IPS-18c (cell line): ENCODE results near the gene U2AF1L4.

Experiments used
- H3K4me3 ChIP-seq: 2 replicates; pipeline ENCODE4 v1.7.0; 2013; ENCODE audit warnings: low read depth, mild to moderate bottlenecking, low read length, moderate library complexity; ENCODE audit not compliant: insufficient read depth
- H3K9me3 ChIP-seq: one replicate; pipeline ENCODE4 v1.6.1; 2013; ENCODE audit warnings: mild to moderate bottlenecking, low read length, moderate library complexity; ENCODE audit not compliant: control insufficient read depth, insufficient read depth

U2AF1L4 gene

GRCh38 chr19:35767288-35768081 lies 22.3 kb upstream of the U2AF1L4 start:
- H3K9me3 ChIP-seq: no peaks in the 10 kb centered on the region
- no peak overlapping the region; the same call in 1 of the 2 replicates for H3K4me3 ChIP-seq

GRCh38 chr19:35766571-35767104 lies 21.4 kb upstream of the U2AF1L4 start:
- no peaks in the 10 kb centered on the region for H3K9me3 ChIP-seq
- H3K4me3 ChIP-seq: no peak overlapping the region

- Histone ChIP-seq H3K9me3 (no peaks in the 10 kb centered on the region), H3K4me3 (no peak overlapping the region)
Observed at GRCh38 chr19:35764432-35765315, 19.5 kb upstream of the U2AF1L4 start.

GRCh38 chr19:35760711-35761349 lies 15.6 kb upstream of the U2AF1L4 start:
- no peak overlapping the region for H3K4me3 ChIP-seq
- no peaks in the 10 kb centered on the region for H3K9me3 ChIP-seq

- H3K9me3 ChIP-seq: no peaks in the 10 kb centered on the region
- no peak overlapping the region for H3K4me3 ChIP-seq
Observed at GRCh38 chr19:35759697-35760096, 14.5 kb upstream of the U2AF1L4 start.

GRCh38 chr19:35757749-35758608 lies 12.8 kb upstream of the U2AF1L4 start, which contains the start of gene PROSER3:
TSS of gene PROSER3 (plus strand) at chr19:35758176. CDS start at chr19:35758216, 40 bp downstream.
- peak within 1 kb of the TSS; percentile 100 for H3K4me3 ChIP-seq
- no peaks in the 10 kb centered on the region for H3K9me3 ChIP-seq

- Histone ChIP-seq H3K4me3 (peak overlapping the region; percentile 60), H3K9me3 (no peaks in the 10 kb centered on the region)
Observed at GRCh38 chr19:35757231-35757748, 12.1 kb upstream of the U2AF1L4 start.

- H3K4me3 ChIP-seq: peak within 1 kb of the TSS; percentile 100
- no peaks in the 10 kb centered on the region for H3K9me3 ChIP-seq
Observed at GRCh38 chr19:35756377-35757230, 11.4 kb upstream of the U2AF1L4 start, which contains the start of gene HSPB6. TSS of gene HSPB6 (minus strand) at chr19:35757029. CDS start at chr19:35757008, 21 bp downstream.

GRCh38 chr19:35755550-35756376 lies 10.5 kb upstream of the U2AF1L4 start:
- H3K4me3 ChIP-seq: peak overlapping the region; percentile 55

GRCh38 chr19:35755131-35755549 lies 9.9 kb upstream of the U2AF1L4 start:
- H3K4me3 ChIP-seq: peak overlapping the region; percentile 55
- H3K9me3 ChIP-seq: no peaks in the 10 kb centered on the region

More at GRCh38 chr19:35755550-35756376, 10.5 kb upstream of the U2AF1L4 start:
- H3K9me3 ChIP-seq: no peaks in the 10 kb centered on the region

GRCh38 chr19:35754370-35755130 lies 9.3 kb upstream of the U2AF1L4 start:
- no peaks in the 10 kb centered on the region for H3K9me3 ChIP-seq
- H3K4me3 ChIP-seq: no peak overlapping the region

GRCh38 chr19:35753634-35754369 lies 8.6 kb upstream of the U2AF1L4 start:
- H3K9me3 ChIP-seq: no peaks in the 10 kb centered on the region
- no peak overlapping the region for H3K4me3 ChIP-seq

- Histone ChIP-seq H3K4me3 (no peak overlapping the region), H3K9me3 (no peaks in the 10 kb centered on the region)
Observed at GRCh38 chr19:35752746-35753350, 7.6 kb upstream of the U2AF1L4 start.
